Embryonic facial prominence (tissue), 1 donor: ENCODE results near the gene C16orf86.

Source experiments
- DNase-seq: peaks from one replicate; pipeline ENCODE4 v3.0.0-alpha.2; 2016; ENCODE audit errors: extremely low spot score

The C16orf86 gene

DNA sequence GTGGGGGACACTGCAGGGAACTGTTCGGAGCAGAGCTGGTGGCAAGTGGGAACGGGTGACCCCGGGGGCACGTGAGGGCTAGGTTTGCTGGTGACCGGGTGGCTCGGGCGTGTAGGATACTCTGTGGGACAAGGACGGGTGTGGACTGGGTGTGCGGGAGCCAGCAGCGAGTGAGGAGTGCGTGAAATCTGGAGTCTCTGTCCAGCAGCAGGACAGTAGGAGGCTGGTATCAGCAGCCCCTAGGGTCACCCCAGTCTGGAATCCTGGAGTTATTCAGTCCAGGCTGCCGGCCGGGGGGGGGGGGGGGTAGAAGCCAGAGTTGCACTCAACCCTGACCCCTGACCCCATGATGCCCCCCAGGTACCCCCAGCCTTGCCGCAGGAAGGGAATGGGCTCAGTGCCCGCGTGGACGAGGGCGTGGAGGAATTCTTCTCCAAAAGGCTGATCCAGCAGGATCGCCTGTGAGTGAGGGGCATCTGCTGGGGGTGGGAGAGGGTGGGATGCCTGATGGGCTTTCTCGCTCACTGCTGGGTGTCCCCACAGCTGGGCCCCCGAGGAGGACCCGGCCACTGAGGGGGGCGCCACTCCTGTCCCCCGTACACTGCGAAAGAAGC lies 12.7 kb upstream of the C16orf86 start:
- no peak for DNase-seq

DNA sequence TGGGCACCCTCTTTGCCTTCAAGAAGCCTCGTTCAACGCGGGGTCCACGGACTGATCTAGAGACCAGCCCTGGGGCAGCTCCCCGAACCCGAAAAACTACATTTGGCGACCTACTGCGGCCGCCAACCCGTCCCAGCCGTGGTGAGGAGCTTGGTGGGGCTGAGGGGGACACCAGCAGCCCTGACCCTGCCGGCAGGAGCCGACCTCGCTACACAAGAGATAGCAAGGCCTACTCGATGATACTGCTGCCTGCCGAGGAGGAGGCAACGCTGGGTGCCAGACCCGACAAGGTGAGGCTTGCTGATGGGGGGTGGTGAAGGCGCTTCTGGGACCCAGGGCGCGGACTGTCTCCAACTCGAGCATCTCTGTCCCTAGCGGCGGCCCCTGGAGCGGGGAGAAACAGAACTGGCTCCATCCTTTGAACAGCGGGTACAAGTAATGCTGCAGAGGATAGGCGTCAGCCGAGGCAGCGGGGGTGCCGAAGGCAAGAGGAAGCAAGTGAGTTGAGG lies 12.2 kb upstream of the C16orf86 start:
- DNase-seq, result no peak

DNA sequence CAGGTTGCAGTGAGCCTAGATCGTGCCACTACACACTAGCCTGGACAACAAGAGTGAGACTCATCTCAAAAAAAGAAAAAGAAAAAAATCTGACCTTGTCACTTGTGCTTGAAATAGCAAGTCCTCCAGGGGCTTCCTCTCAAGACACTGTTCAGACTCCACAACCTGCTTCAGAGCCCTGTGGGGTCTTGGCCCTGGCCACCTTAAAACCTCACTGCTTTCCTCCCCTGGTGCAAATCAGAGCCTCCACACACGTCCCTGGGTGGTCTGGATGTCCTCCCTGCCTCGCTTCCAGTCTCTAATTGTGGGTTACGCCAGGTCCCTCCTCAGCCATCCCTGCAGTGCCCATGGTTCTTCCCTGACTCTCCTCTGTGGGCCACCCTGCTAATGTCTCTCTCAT lies 11.3 kb upstream of the C16orf86 start:
- no peak for DNase-seq

DNA sequence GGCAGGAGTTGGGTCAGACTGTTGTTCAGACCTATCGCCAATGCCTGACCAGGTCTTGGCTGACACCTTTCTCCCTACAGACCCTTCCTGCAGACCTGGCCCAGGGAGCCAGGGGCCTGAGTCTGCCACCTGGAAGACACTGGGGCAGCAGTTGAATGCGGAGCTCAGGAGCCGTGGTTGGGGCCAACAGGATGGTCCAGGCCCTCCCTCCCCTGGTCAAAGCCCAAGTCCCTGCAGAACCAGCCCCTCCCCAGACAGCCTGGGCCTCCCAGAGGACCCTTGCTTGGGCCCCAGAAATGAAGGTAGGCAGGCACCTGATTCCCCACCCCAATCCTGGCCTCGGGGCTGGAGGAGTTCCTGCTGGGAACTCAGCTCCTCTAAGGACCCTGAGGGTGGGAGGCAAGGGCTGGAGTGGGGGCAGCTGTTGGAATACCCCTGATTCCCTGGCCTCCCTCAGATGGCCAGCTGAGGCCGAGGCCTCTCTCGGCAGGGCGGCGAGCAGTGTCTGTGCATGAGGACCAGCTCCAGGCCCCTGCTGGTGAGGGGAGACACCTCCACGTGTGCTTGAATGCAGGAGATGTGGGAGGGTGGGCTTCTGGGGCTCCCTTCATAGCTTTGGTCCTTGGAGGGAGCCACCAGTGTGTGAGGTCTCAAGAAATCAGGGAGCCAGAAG lies 10.1 kb upstream of the C16orf86 start:
- no peak for DNase-seq

DNA sequence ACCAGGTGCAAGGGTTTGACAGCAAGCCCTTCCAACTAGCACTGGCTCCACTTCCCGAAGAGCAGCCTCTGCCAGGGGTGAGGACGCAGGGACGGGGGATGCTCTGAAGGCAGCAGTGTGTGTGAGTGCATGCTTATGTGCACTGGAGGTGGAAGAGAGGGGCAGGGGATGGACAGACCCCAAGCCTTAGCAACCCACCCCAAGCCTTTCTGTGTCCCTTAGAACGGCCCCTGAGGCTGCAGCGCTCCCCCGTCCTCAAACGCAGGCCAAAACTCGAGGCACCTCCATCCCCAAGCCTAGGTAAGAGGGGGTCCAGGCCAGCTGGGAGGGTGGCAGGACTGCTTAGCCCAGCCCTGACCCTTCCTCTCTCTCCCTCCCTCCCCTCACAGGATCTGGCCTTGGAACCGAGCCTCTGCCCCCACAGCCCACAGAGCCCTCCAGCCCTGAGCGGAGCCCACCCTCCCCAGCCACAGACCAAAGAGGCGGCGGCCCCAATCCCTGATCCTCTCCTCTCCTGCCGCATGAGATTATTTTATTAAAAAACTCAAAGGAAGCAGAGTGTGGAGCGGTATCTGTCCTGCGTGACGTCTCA lies 9.5 kb upstream of the C16orf86 start:
- DNase-seq, result no peak

DNA sequence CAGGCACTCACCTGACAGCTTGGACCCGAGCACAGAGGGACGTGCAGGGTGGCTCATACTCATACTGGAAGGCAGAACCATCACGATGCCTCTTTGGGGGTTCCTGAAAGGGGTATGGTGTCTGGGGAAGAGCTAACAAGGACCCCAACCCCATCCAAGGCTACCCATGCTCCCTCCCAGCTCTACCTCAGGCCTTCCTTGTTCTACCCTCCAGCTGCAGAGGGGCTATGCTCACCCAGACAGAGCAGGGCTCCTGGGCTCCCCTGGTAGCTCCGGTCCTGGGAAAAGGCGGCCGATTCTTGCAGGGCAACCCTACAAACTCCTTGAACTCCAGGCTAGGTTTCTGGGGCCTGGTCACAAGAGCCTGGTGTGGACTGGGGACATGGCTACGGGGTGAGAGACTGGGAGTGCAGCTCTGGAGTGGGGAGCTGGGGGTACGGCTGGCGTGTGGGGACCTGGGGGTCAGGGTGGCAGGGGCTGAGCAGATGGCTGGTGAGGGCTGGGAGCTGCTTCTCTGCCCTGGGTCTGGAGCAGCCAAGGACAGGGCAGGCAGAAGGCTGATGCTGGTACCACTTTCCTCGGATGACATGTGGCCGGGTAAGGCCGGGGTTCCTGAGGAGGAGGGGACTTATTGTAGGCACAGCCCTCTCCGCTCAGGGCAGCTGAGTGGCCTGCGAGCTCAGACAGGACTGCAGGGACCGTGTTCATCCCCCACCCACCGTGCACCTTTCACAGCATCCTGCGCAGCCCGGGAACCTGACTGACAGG lies 8.7 kb upstream of the C16orf86 start:
- no peak for DNase-seq

DNA sequence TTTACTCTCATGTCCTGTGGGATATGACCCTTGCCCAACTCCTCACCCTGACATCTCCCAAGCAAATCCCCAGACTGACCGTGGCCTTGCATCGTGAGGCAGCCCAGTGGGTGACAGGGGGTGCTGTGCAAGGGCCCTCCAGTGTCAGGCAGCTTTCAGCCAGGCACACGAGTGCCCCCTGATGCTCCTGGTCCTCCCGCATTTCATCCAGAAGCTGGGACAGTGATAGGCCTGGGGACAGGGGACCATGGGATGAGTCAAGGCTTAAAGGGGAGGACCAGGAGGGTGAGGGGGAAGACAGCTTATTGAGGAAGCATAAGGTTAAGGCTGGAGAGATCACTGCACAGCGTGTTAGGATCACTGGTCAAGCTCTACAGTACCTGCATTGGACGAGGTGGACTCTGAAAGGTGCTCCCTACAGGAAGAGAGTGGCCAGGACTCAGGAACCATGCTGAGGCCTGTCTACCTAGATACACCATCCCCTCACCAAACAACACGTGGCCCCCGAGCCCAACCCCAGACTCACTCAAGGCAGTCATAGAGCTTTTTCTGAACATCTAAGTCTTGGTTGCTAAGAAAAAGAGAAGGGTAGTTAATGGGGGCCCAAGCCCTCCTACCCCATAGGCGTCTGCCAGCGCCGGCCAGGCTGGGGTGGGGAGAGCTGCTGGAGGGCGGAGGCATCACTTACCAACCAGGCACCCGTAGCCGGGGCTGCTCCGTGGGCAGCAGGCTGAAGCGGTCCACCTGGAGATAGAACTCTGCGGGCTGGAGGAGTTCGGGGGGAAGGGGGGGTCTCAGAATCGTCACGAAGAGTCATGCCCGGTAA lies 7.6 kb upstream of the C16orf86 start:
- no peak for DNase-seq

DNA sequence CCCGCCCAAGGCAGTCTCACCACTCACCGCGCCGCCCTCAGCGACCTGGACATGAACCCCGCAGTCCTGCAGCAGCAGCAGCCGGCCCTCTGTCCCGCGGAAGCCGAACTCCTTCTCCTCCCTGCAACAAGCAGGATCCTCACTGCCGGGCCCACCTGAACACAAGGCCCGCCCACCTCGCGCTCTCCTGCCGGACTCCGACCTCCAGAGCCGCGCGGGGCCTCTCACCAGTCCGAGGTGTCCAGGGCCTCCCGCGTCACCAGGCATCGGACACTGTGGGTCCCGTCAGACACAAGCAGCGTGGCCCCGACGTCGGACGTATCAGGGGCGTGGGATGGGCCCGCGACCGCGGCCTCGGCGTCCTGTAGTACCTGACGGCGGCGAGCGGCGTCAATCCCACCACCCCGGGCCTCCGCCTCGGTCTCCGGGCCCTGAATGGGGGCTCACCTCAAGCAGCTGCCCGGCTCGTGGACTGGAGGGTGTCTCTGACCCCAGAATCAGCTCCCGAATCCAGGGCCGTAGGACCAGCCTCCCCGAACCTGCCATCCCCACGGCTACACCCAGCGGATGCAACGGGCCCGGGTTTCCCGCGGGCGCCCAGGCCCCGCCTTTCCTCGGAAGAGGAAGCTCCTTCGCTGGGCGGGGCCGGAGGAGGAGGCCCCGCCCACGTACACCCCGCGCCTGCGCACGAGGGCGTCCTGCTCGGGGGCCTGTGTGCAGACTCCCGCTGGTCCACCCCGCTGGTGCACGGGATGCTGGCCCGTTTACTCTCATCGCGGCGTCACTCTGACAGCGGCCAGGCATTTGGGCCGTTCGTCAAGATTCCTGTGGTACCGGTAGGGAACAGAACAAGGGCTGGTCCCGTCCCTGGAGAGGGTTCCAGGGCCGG lies 6.7 kb upstream of the C16orf86 start, which contains the start of gene ACD:
TSS of gene ACD (minus strand) at position 586 of the 889 bp plus-strand sequence. CDS start at position 546, 40 bp downstream.
- peak; percentile 80 for DNase-seq

DNA sequence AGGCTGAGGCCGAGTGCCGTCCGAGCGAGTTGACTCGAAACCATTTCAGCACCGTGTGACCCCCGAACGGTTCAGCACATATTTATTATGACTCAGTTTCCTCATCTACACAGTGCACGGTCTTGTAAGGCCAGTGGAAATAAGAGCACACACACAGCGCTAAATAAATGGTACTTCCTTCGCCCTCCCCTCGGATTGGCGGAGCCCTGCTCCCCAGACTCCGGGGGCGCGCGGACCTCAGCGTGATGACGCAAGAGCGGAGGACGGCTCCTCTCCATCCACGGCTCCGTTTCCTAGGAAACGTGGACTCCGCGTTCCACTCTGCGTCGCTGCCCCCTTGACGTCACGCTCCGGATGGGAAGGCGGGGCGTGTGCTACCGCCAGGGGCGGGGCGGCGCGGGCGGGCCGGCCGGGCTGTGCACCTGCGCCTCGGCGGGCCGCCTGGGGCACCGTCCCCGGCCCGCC lies 6.0 kb upstream of the C16orf86 start, which contains the start of gene PARD6A:
TSS of gene PARD6A (plus strand) at position 397 of the 465 bp plus-strand sequence. CDS start 79 bp downstream, outside the sequence.
- peak; percentile 91 for DNase-seq

DNA sequence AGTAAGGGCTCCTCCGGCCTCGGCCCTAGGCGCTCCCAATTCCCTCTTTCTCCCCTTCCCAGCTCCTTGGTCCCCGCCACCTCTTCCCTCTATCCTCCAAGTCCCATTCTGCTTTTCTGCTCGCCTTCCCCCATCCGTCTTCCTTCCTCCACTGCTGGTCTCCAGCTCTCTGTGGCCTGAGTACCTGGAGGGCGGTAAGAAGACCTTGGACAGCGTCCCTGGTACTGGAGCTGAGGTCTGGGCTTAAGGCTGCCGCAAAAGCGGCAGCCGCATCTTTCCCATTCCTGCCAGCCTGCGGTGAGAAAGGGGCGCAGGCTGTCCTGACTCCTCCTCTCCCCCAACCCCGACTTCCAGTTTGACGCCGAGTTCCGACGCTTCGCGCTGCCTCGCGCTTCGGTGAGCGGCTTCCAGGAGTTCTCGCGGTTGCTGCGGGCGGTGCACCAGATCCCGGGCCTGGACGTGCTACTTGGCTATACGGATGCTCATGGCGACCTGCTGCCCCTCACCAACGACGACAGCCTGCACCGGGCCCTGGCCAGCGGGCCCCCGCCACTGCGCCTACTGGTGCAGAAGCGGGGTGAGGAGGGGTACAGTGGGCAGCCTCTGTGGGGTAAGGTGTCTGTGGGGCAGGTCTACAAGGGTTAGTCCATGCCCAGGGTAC lies 5.4 kb upstream of the C16orf86 start:
- no peak for DNase-seq

DNA sequence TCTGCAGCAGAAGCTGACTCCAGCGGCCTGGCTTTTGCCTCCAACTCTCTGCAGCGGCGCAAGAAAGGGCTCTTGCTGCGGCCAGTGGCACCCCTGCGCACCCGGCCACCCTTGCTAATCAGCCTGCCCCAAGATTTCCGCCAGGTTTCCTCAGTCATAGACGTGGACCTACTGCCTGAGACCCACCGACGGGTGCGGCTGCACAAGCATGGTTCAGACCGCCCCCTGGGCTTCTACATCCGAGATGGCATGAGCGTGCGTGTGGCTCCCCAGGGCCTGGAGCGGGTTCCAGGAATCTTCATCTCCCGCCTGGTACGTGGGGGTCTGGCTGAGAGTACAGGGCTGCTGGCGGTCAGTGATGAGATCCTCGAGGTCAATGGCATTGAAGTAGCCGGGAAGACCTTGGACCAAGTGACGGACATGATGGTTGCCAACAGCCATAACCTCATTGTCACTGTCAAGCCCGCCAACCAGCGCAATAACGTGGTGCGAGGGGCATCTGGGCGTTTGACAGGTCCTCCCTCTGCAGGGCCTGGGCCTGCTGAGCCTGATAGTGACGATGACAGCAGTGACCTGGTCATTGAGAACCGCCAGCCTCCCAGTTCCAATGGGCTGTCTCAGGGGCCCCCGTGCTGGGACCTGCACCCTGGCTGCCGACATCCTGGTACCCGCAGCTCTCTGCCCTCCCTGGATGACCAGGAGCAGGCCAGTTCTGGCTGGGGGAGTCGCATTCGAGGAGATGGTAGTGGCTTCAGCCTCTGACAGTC lies 4.5 kb upstream of the C16orf86 start:
- no peak for DNase-seq

DNA sequence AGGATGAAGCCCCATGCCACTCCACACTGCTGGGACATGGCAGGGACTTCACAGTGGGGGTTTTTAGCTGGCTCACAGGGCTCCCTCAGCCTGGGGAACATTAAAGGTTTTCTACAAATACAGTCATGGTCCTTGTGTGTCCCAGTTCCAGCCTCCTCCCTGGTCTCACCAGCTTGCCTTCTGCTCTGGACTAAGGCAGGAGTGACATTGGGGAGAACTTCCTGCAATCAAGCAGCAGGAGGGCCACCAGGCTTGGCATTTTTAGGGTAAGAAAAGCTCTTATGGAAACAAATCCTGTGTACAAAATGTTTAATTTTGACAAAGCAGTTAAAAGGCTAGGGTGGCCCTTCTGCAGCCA lies 4.0 kb upstream of the C16orf86 start:
- no peak for DNase-seq

DNA sequence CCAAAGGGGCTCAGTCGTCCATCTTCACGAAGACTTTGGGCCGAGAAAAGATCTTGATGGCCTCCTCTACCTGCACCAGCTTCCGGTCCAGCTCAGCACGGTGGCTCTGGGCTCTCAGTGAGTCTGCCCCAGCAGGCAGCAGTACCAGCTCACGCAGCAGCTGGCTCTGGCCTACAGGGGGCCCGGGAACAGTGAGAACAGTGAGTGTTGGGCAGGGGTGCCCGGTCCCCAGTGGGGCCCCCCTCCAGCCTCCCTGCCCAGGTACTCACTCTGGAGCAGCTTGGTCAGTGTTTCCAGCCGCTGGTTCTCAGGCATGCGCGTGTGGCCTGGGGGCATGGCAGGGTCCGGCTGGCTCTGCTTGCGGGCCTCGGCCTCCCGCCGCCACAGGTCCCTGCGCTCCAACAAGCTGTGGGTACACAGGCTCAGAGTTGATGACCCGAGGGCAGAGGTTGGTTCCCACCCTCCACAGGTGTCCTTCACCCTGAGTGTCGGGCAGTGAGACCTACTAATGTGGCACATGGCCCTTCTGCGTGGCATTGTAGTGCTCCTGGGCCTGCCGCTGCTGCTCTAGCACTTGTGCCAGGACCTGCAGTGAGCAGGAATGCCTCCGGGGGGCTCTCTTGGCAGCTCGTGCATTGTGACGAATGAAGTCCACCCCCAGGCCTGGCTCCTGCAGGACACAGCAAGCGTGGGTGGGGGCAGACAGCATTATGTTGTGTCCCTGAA lies 3.3 kb upstream of the C16orf86 start:
- no peak for DNase-seq

DNA sequence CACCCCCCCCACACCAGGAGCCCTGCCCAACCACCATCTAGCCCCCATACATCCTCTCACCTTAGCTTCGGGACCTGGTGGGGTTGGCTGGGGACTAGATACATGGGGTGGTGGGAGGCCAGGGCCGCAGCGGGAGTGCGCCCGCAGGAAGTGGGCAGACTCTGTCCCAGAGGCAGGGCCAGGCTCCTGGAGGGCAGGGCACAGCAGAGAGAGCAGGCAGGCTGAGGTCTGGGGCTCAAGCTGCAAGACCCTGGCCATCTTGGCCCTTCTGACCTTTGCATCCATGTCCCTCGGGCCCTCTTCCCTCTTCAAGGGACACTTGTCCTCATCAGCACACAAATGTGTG lies 2.8 kb upstream of the C16orf86 start:
- DNase-seq, result no peak

DNA sequence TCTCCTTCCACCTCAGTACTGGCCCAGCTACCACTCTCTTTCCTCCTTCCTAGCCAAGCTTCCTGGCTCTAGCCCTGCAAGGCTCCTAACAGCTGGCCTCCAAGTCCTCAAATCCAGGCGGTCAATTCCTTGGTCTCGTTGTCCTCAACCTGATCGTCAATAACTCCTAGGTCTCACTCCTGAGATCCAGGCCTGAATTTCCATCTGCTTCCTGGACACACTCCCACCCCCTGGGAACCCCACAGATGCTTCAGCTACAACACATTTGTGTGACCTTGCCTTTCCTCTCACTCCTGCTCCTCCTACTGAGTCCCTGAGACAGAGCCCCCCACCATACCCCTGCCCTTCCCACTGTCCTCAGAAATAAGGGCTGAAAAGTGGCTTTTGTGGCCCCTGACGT lies 2.4 kb upstream of the C16orf86 start:
- no peak for DNase-seq

DNA sequence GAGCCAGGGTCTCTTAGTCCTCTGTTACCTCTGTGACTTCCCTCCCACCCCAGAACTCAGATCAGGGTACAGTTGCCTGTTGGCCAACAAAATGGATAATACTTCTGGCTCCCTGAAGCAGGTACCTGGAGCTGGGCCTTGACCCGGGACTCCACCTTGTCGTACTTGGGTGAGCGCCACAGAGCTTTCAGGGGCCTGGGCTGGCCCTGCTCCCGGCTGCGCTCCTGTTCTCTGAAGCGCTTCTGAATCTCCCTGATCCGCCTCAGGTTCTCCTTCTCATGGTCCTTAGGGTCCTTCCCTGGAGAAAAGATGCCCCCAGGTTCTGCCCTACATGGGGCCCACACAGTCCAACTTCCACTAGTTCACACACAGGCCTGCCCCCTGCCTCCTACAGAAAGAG lies 1.7 kb upstream of the C16orf86 start:
- no peak for DNase-seq

DNA sequence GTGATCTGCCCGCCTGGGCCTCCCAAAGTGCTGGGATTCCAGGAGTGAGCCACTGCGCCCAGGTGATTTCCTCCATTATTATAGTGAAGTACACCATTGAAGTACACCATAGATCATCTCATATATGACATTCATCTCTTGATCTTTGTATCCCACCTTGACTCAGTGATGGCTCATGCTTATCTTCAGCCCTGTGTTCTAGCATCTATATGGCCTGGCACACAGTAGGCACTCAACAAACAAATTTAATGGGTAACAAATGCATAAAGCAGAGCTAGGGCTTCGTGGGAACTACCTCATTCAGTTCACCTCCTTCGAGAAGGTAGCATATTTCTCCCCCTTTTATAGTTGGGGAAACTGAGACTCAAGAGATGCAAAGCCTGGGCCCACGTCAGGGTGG lies 1.0 kb upstream of the C16orf86 start:
- DNase-seq, result no peak

DNA sequence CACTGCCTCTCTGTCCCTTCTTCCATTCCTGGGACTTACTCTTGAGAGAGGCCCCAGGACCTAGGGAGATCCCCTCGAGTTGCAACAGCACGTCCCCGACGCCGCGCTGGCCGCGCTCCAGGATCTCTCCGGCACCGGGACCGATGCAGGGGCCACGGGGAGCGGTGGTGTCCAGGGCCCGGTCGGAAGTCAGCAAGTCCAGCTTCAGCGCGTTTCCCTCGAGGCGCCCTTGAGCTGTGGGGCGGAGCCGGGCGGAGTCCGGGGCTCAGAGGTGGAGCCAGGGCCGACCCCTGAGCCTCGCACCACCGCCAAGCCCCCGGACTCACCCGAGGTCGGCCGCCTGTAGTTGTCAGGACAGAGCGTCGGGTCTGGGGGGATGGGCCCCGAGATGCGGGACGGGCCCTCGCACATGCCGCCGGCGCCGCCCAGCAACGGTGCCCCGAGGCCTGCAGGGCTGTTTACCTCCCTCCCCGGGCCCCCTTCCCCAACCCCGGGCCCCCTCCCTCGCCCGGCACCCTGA lies 522 bp upstream of the C16orf86 start:
- no peak for DNase-seq
